ENCODE measurements around the gene BHLHA15.

Gene BHLHA15

DNA sequence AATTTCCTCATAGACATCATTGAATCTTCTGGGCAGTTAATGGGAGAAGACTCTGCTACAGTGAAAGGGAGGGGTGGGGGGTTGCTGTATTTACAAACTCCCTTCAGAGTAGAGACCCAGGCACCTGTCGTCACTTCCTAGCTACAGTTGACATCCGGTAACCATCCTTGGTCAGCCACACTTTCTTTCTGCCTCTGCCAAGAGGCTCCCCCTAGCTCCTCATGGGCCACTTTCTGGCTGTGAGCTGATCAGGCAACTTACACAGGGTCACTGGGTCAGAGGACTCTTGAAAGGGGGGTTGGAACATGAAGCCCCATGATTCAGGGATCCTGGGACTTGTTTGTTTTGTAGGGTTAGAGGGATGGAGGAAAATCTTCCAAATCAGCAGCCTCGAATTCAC is 39.5 kb downstream of the BHLHA15 start:
- DNase-seq: no peak

DNA sequence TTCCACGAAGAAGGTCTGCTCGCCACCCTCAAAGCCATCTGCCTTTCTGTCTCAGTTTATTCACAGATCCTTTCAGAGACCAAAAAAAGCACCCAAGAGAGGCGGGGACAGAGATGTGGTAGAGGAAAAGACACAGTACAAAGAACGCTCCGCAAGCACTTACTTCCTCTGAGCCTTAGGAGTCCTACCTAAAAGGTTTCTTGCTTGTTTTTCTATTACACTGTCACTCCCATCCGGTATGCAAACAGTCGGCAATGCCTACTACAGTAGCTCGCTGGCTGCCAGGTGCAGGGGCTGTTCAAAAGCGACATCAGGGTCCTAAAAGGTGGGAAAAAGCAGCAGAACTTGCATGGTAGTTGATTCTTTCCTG is 40.0 kb downstream of the BHLHA15 start:
- no peak for DNase-seq

DNA sequence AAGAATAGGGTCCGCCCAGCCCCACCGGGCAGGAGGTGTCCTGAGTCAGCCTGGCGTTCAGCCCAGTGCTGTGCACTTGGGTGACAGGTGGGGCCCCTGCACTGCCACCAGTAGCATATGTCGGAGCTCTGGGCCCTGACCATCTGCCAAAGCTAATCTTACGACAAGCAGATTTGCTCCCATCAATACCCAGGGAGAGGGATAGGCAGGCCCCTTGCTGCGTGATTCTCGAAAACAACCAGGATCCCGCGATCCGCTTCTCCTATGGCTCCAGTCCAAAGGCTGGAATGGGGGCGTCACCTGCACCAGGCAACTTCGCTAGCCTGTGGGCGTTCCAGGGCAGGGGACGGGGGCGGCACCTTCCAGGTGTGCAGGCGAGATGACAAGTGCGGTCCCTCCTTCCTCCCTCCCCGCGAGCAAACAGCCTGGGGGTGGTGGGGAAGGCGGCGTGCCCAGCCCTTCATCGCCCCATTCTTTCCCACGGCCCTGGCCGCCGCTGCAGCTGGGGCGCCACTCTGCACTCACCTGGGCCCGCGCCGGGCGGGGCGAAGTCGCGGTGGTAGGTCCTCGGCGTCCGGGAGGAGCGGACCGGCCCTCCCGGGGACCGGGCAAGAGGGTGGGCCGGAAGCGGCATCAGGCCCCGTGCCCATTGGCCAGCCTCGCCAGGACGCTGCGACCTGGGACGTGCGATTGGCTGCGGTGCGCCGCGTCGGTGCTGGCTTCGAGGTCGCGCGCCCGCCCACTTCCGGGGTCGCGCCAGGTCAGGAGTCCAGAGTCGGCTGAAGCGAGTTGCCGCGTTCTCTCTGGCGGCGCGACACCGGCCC is 40.6 kb downstream of the BHLHA15 start, which contains the start of gene TECPR1:
TSS of gene TECPR1 (minus strand) at position 632 of the 824 bp plus-strand sequence. CDS start 6,086 bp downstream, outside the sequence.
- peak; percentile 82 for DNase-seq

DNA sequence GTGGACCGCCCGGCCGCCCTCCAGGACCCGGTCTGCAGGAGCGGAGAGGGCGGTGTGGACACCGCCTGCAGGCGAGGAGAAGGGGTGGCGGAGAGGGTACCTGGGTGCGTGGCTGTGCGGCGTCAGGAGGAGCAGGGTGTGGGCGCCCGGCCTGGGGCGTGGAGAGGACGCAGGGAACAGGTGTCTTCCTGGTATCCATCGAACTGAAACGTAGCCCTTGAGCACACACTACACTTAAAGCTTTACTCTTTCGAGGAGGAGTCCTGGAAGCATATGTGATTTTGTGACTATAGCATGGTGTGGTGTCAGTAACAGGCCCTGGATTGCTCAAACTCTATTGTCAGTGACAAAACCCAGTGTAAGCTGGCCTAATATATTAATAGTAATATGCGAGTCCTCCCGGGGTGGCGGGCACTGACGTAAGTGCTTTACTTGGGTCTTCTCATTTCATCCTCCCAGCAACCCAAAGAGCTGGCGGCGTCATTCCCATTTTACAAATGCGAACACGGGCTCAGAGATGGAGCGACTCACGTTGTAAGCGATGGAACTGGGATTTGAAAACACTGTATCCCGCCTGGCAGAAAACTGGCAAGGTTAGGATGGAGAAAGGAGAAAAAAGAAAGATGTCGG is 41.3 kb downstream of the BHLHA15 start:
- no peak for DNase-seq

DNA sequence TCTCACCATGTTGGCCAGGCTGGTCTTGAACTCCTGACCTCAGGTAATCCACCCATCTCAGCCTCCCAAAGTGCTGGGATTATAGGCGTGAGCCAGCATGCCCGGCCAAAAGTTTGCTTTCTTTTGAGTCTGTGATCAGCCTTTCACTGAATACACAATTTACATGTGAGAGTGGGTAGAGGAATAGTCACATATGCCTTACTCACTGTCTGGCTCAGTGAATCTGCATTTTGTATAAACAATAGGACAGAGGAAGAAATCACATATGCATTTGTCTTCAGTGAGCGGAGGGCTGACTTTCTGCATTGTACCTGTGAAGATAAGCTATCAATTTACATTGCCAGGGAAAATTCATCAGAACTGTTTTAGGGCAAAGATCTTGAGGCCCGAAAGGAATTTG is 43.3 kb downstream of the BHLHA15 start:
- DNase-seq: no peak

DNA sequence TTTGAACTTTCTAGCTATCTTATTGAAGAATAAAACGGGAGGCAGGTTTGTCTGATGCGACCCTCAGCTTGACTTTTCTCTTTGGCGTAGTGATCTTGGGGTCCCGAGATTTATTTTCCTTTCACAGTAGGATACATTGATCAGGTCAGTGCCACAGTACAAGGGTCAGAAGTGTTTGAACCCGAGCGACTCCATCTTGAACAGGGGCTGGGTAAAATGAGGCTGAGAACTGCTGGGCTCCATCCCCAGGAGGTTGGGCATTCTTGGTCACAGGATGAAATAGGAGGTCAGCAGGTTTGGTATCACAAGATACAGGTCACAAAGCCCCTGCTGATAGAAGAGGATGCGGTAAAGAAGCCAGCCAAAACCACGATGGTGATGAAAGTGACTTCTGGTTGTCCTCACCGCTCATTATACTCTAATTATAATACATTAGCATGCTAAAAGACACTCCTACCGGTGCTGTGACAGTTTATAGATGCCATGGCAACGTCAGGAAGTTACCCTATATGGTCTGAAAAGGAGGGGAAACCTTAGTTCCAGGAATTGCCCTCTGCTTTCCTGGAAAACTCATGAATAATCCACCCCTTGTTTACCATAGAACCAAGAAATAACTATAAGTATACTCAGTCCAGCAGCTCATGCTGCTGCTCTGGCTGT is 43.8 kb downstream of the BHLHA15 start:
- no peak for DNase-seq

DNA sequence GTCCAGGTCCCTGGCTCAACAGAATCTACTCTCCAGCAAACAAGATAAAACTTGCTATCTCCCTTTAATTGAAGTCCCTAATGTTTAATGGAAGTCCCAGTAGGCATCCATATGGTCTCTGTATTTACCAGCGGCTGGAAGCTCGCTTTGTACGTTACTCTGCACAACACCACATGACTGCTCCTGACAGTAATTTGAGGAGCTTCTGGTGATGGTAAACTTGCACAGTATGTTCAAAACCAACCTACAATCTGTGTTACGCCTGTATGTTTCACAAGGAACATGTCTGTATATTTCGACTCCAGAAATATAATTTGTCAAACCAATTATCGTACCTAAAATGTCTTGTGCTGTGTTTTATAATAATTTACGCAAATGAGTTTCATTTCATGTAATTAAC is 45.2 kb downstream of the BHLHA15 start:
- no peak for DNase-seq

DNA sequence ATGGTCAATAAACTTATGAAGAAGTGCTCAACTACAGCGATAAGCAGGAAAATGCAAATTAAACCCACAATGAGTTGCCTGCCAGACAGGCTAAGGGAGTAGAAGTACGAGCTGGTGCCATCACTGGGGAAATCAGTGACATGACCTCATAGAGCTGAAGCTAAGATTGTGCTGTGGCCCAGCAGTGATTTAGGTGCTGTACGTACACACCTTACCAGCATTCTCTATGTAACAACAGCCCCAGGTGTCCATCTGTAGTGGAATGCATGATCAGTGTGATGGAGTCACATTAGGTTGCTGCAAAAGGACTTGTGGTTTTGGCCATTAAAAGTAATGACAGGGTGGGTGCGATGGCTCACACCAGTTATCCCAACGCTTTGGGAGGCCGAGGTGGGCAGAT is 46.5 kb downstream of the BHLHA15 start:
- no peak for DNase-seq

Data from NCI-H1436 (cell line).